Common myeloid progenitor, CD34-positive (primary cell): ENCODE data around the gene CEP290.

Source experiments
- CTCF ChIA-PET: fragments of 350-600 bp; sonication (Branson Sonifier 250); formaldehyde crosslinking; loops from one replicate; lab custom pipeline; 2021; ENCODE audit warnings: antibody characterized with exemption; lab: Charles Lee
- POLR2A ChIA-PET: fragments of 350-600 bp; sonication (Branson Sonifier 250); formaldehyde crosslinking; loops from one replicate; lab custom pipeline; 2021; ENCODE audit warnings: antibody characterized with exemption; lab: Charles Lee
- DNase-seq, 3 donors: peaks; one replicate each; pipeline versions ENCODE4 v3.0.0 to v3.0.0-alpha.2; 2013
- H3K27ac ChIP-seq, 2 experiments: 1 replicate in 1 of 2; 2 replicates in 1 of 2; pipeline ENCODE4 v1.7.0; 2013; ENCODE audit warnings: inconsistent platforms in 2 of 2, low read length in 2 of 2, mild to moderate bottlenecking in 2 of 2, low read depth in 1 of 2, moderate library complexity in 1 of 2; ENCODE audit not compliant: severe bottlenecking in 2 of 2, insufficient read depth in 1 of 2, poor library complexity in 1 of 2
- H3K27me3 ChIP-seq, 5 experiments: replicated peaks in 2 of 5; 1 replicate in 3 of 5; 2 replicates in 2 of 5; pipeline versions ENCODE4 v1.6.1 to v1.7.0; 2013; ENCODE audit warnings: low read length in 4 of 5, mild to moderate bottlenecking in 2 of 5, moderate library complexity in 2 of 5, inconsistent platforms in 1 of 5; ENCODE audit not compliant: insufficient read depth in 5 of 5, control insufficient read depth in 4 of 5
- H3K36me3 ChIP-seq, 4 experiments: 1 replicate in 2 of 4; 2 replicates in 2 of 4; pipeline versions ENCODE4 v1.6.1 to v1.7.0; 2013; ENCODE audit warnings: low read length in 3 of 4, control low read depth in 1 of 4, mild to moderate bottlenecking in 1 of 4; ENCODE audit not compliant: control insufficient read depth in 4 of 4, insufficient read depth in 4 of 4
- H3K4me1 ChIP-seq, 4 experiments: 1 replicate in 3 of 4; 2 replicates in 1 of 4; pipeline versions ENCODE4 v1.6.1 to v1.7.1; 2013; ENCODE audit warnings: low read length in 3 of 4, mild to moderate bottlenecking in 3 of 4, control low read depth in 1 of 4, inconsistent platforms in 1 of 4, moderate library complexity in 1 of 4; ENCODE audit not compliant: control insufficient read depth in 4 of 4, insufficient read depth in 4 of 4; ENCODE audit errors: control extremely low read depth in 1 of 4
- H3K4me3 ChIP-seq, 7 experiments: 1 replicate in 4 of 7; 2 replicates in 3 of 7; pipeline versions ENCODE4 v1.5.1 to v1.7.0; 2013; ENCODE audit warnings: mild to moderate bottlenecking in 7 of 7, low read length in 6 of 7, moderate library complexity in 6 of 7, inconsistent platforms in 2 of 7, low read depth in 2 of 7, control low read depth in 1 of 7; ENCODE audit not compliant: insufficient read depth in 4 of 7, control insufficient read depth in 1 of 7; ENCODE audit errors: extremely low read depth in 1 of 7
- H3K9me3 ChIP-seq, 5 experiments: 1 replicate in 4 of 5; 2 replicates in 1 of 5; pipeline versions ENCODE4 v1.6.1 to v1.7.1; 2013; ENCODE audit warnings: low read length in 4 of 5, mild to moderate bottlenecking in 2 of 5, inconsistent platforms in 1 of 5, low read depth in 1 of 5, moderate library complexity in 1 of 5; ENCODE audit not compliant: control insufficient read depth in 4 of 5, insufficient read depth in 2 of 5; ENCODE audit errors: control extremely low read depth in 1 of 5
- WGBS: methylation state at CpG from one replicate; pipeline ENCODE4 v1.1.5; 2013; ENCODE audit not compliant: insufficient coverage; 5-methylcytosine and 5-hydroxymethylcytosine counted together

Gene CEP290

DNA sequence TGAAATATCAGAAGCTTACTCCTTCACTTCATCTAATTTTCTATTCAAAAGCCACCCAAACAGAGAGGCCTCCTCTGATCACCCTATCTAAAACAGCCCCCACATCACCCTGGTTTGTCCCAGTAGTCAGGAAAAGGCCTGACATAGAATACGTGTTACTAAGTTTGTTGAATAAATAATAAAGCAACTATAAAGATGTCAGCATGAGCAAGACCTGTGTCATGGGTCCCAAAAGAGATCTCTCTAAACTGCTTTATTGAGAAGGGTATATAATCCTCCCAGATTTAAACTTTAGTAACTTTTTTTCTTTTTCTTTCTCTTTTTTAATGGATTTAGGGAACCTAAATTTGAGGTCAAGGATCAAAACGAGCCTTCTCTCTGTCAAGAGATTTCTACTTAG is 85.3 kb downstream of the CEP290 start:
- Histone ChIP-seq H3K4me3 (no peak overlapping the region), H3K27ac (no peak overlapping the region), H3K9me3 (no peaks in the 10 kb centered on the region), H3K27me3 (no peaks in the 10 kb centered on the region), H3K36me3 (peaks cover 5 to 40% (median 17%) of the 10 kb centered on the region in 4 experiments), H3K4me1 (no peaks in the 10 kb centered on the region)
- CTCF ChIA-PET = no interaction called here
- 100% methylated on average over 1 of the region's 2 CpGs for whole genome bisulfite sequencing
- POLR2A ChIA-PET = no interaction called here
- DNase-seq = no peak

DNA sequence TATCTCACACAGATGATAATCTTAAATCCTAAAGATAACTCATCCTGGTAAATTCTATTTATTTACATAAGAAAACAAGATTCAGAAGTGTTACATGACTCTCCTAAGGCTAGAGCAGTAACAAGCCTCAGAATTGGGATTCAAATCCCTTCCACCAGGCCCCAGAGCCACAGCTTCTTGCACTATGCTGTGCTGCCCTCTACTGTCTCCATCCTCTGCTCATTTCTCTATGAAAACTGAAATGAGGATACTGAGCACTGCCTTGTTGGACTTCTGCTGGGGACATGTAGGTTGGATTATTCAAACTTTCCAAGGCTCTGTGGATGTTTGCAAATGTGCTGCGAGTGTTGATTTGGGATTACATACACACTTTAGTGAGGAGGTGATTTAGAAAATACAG is 89.2 kb downstream of the CEP290 start:
- ChIA-PET POLR2A (no interaction called here), CTCF (interaction anchor here (0.8 kb wide), 1 partner anchor 11 kb away, joined by 3 read pairs; no protein-coding TSS in a partner anchor)
- Histone ChIP-seq H3K4me1 (no peaks in the 10 kb centered on the region), H3K27ac (no peak overlapping the region), H3K9me3 (no peaks in the 10 kb centered on the region), H3K36me3 (peaks cover 6 to 43% (median 19%) of the 10 kb centered on the region in 4 experiments), H3K27me3 (no peaks in the 10 kb centered on the region), H3K4me3 (no peak overlapping the region)
- peak; percentile 10 to 33 (median 26) for DNase-seq
- no CpG with 5 or more reads among the region's 1 CpG for WGBS

DNA sequence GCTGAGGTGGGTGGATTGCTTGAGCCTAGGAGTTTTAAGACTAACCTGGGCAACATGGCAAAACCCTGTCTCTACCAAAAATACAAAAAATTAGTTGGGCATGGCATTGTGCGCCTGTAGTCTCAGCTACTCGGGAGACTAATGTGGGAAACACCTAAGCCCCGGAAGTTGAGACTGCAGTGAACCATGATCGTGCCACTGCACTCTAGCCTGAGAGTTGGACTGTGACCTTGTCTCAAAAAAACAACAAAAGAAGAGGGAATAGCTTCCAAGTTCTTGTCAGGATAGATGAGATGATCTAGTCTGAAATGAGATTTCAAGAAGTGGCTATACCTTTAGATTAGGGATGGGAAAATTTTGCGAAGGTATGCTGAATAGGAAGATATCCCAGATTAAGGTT is 97.9 kb downstream of the CEP290 start:
- no peaks in the 10 kb centered on the region for H3K27me3 ChIP-seq
- H3K4me1 ChIP-seq = no peaks in the 10 kb centered on the region
- ChIA-PET POLR2A (no interaction called here), CTCF (no interaction called here)
- WGBS = 98% methylated on average over 5 of the region's 5 CpGs
- no peak overlapping the region for H3K4me3 ChIP-seq
- no peak overlapping the region for H3K27ac ChIP-seq
- no peak for DNase-seq
- H3K36me3 ChIP-seq = peaks cover 23 to 56% (median 36%) of the 10 kb centered on the region in 4 experiments
- H3K9me3 ChIP-seq = no peaks in the 10 kb centered on the region

DNA sequence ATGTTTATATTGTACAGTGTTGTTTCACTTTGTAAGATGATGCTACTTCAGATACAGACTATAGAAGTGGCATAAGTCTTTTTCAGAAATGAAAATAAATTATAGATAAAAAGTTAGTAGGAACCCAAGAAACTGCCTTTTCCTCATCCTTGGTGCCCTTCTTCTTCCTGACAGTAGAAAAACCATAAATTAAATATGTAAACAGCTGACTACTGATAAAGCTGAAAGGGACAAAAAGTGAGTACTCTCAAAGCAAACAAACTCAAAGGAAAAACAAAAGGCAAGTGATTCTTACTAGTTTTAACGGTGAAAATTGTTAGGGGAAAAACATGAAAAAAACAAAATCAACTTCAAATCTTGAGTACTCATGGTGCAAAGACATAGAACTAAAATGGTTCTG is 104.1 kb downstream of the CEP290 start:
- no peak for DNase-seq
- no peak overlapping the region for H3K27ac ChIP-seq
- no peaks in the 10 kb centered on the region for H3K27me3 ChIP-seq
- H3K4me1 ChIP-seq = peaks cover 7 to 24% (median 12%) of the 10 kb centered on the region in 4 experiments
- H3K4me3 ChIP-seq = no peak overlapping the region
- H3K9me3 ChIP-seq = no peaks in the 10 kb centered on the region
- no CpG with 5 or more reads among the region's 1 CpG for whole genome bisulfite sequencing
- H3K36me3 ChIP-seq = peaks cover 2 to 11% (median 6%) of the 10 kb centered on the region in 4 experiments
- POLR2A ChIA-PET = no interaction called here
- CTCF ChIA-PET = no interaction called here

GRCh38 chr12:88036353-88036965 is 105.4 kb downstream of the CEP290 start:
- H3K27ac ChIP-seq = no peak overlapping the region
- 100% methylated on average over 1 of the region's 5 CpGs for WGBS
- CTCF ChIA-PET = no interaction called here
- H3K4me3 ChIP-seq = peak overlapping the region in 6 of 7 experiments; percentile 88 to 98 (median 88)
- peaks cover 7 to 24% (median 12%) of the 10 kb centered on the region in 4 experiments for H3K4me1 ChIP-seq
- H3K9me3 ChIP-seq = no peaks in the 10 kb centered on the region
- POLR2A ChIA-PET = no interaction called here
- DNase-seq = peak in 1 of 3 donors; percentile 21
- peaks cover 0 to 7% (median 4%) of the 10 kb centered on the region in 4 experiments for H3K36me3 ChIP-seq
- no peaks in the 10 kb centered on the region for H3K27me3 ChIP-seq

- WGBS = no CpG with 5 or more reads among the region's 5 CpGs
- DNase-seq = no peak
- POLR2A ChIA-PET = no interaction called here
- no peaks in the 10 kb centered on the region for H3K27me3 ChIP-seq
- peak overlapping the region; percentile 88 to 98 (median 88) for H3K4me3 ChIP-seq
- H3K27ac ChIP-seq = peak overlapping the region; percentile 10 to 78
- peaks cover 0 to 3% (median 0%) of the 10 kb centered on the region in 5 experiments for H3K9me3 ChIP-seq
- CTCF ChIA-PET = no interaction called here
- H3K36me3 ChIP-seq = peaks cover 0 to 3% (median 2%) of the 10 kb centered on the region in 4 experiments
- peaks cover 7 to 24% (median 12%) of the 10 kb centered on the region in 4 experiments for H3K4me1 ChIP-seq
Measured at GRCh38 chr12:88035907-88036289, 106.0 kb downstream of the CEP290 start.

- peaks cover 0 to 2% (median 0%) of the 10 kb centered on the region in 4 experiments for H3K36me3 ChIP-seq
- peak; percentile 84 to 94 (median 91) for DNase-seq
- peak overlapping the region; percentile 10 to 78 for H3K27ac ChIP-seq
- 0% methylated on average over 39 of the region's 54 CpGs for WGBS
- peak overlapping the region; percentile 88 to 98 (median 88) for H3K4me3 ChIP-seq
- H3K4me1 ChIP-seq = peaks cover 7 to 24% (median 12%) of the 10 kb centered on the region in 4 experiments
- POLR2A ChIA-PET = no interaction called here
- CTCF ChIA-PET = no interaction called here
- no peaks in the 10 kb centered on the region for H3K27me3 ChIP-seq
- H3K9me3 ChIP-seq = peaks cover 0 to 3% (median 0%) of the 10 kb centered on the region in 5 experiments
Measured at GRCh38 chr12:88035271-88035906, 106.5 kb downstream of the CEP290 start.
